GM23338 (cell line): ENCODE results near the gene FAM53A. TPM values are rescaled to one million over a fixed set of nuclear protein-coding genes. Genes with fewer than 3 reads are reported as not detected.
A peak's percentile ranks its signal among the peaks of the same experiment; 100 is the strongest.

Experiments
- ATAC-seq: fragments of 200-7000 bp; cut with Tn5 transposase; 3 replicates; pipeline ENCODE4 v1.9.1; 2020
- DNase-seq: peaks from one replicate; pipeline ENCODE4 v3.0.0-alpha.2; 2015; ENCODE audit warnings: low spot score
- H2AFZ ChIP-seq: fragments of 200-600 bp; sonication (generic); 2 replicates; pipeline ENCODE4 v1.8.0; 2016; ENCODE audit warnings: antibody characterized with exemption, mild to moderate bottlenecking, moderate library complexity
- H3F3A ChIP-seq: fragments of 200-600 bp; sonication (generic); replicated peaks from 2 replicates; pipeline ENCODE4 v1.8.0; 2017; ENCODE audit warnings: antibody characterized with exemption, mixed run types, low read depth
- H3K27ac ChIP-seq: fragments of 200-600 bp; sonication (generic); 2 replicates; pipeline ENCODE4 v1.6.1; 2016; ENCODE audit warnings: low read depth
- H3K27me3 ChIP-seq: fragments of 200-600 bp; sonication (generic); 2 replicates; pipeline ENCODE4 v1.8.0; 2016; ENCODE audit warnings: mild to moderate bottlenecking, mixed run types, moderate library complexity; ENCODE audit not compliant: insufficient read depth
- H3K36me3 ChIP-seq: fragments of 200-600 bp; sonication (generic); 2 replicates; pipeline ENCODE4 v1.8.0; 2016; ENCODE audit warnings: mild to moderate bottlenecking; ENCODE audit not compliant: insufficient read depth
- H3K4me1 ChIP-seq: fragments of 200-600 bp; sonication (generic); 2 replicates; pipeline ENCODE4 v1.8.0; 2016; ENCODE audit warnings: mild to moderate bottlenecking, moderate library complexity; ENCODE audit not compliant: insufficient read depth
- H3K4me2 ChIP-seq: fragments of 200-600 bp; sonication (generic); 2 replicates; pipeline ENCODE4 v1.7.1; 2017; ENCODE audit warnings: mixed run types
- H3K4me3 ChIP-seq: fragments of 200-600 bp; sonication (generic); 2 replicates; pipeline ENCODE4 v1.6.1; 2016; ENCODE audit warnings: mixed run types
- H3K79me2 ChIP-seq: fragments of 200-600 bp; sonication (generic); replicated peaks from 2 replicates; pipeline ENCODE4 v1.8.0; 2017; ENCODE audit warnings: mild to moderate bottlenecking; ENCODE audit not compliant: insufficient read depth
- H3K9me2 ChIP-seq: fragments of 200-600 bp; sonication (generic); 2 replicates; pipeline ENCODE4 v1.8.0; 2017; ENCODE audit not compliant: insufficient read depth
- H4K20me1 ChIP-seq: fragments of 200-600 bp; sonication (generic); replicated peaks from 2 replicates; pipeline ENCODE4 v1.8.0; 2017; ENCODE audit warnings: mild to moderate bottlenecking; ENCODE audit not compliant: insufficient read depth
- H3K27ac Mint-ChIP-seq: 2 replicates; pipeline ENCODE4 v1.8.0; 2020; ENCODE audit warnings: inconsistent platforms, mild to moderate bottlenecking, moderate library complexity, mixed read lengths
- H3K27me3 Mint-ChIP-seq: 3 replicates; pipeline ENCODE4 v1.8.0; 2022; ENCODE audit warnings: low read depth, mild to moderate bottlenecking, moderate library complexity, mixed read lengths, inconsistent platforms; ENCODE audit not compliant: insufficient read depth, poor library complexity
- H3K36me3 Mint-ChIP-seq: 3 replicates; pipeline ENCODE4 v1.8.0; 2021; ENCODE audit warnings: low read depth, mild to moderate bottlenecking, inconsistent platforms, moderate library complexity, mixed read lengths
- H3K4me1 Mint-ChIP-seq: 3 replicates; pipeline ENCODE4 v1.8.0; 2020; ENCODE audit warnings: mild to moderate bottlenecking, inconsistent platforms, mixed read lengths
- H3K4me3 Mint-ChIP-seq: 3 replicates; pipeline ENCODE4 v1.8.0; 2021; ENCODE audit warnings: moderate library complexity, mild to moderate bottlenecking, inconsistent platforms, mixed read lengths
- H3K9me3 Mint-ChIP-seq: 3 replicates; pipeline ENCODE4 v1.8.0; 2020; ENCODE audit warnings: moderate library complexity, mild to moderate bottlenecking, inconsistent platforms, mixed read lengths
- CREB1 ChIP-seq: fragments of 250-450 bp; sonication (Bioruptor Pico); IDR thresholded peaks from 2 replicates; pipeline ENCODE4 v1.5.0; 2020; ENCODE audit warnings: low read depth, mild to moderate bottlenecking, moderate library complexity
- CTCF ChIP-seq, 2 experiments: fragments of 200-600 bp in 1 of 2; sonication (generic) in 1 of 2; conservative IDR thresholded peaks; 2 replicates each; pipeline versions ENCODE4 v1.5.1 to v1.6.1; 2016 to 2017; ENCODE audit warnings: antibody characterized with exemption in 2 of 2, low read depth in 2 of 2, mild to moderate bottlenecking in 2 of 2, moderate library complexity in 1 of 2
- ETS1 ChIP-seq: IDR thresholded peaks from 2 replicates; pipeline ENCODE4 v1.6.1; 2016; ENCODE audit warnings: antibody characterized with exemption
- EZH2 ChIP-seq: fragments of 200-600 bp; sonication (generic); IDR thresholded peaks from one replicate; pipeline ENCODE4 v1.8.0; 2017; ENCODE audit warnings: antibody characterized with exemption, mild to moderate bottlenecking, low read depth; ENCODE audit not compliant: unreplicated experiment
- EZH2phosphoT487 ChIP-seq: fragments of 200-600 bp; sonication (generic); IDR thresholded peaks from one replicate; pipeline ENCODE4 v1.8.1; 2018; ENCODE audit warnings: antibody characterized with exemption; ENCODE audit not compliant: unreplicated experiment
- JUNB ChIP-seq: IDR thresholded peaks from one replicate; pipeline ENCODE4 v1.6.1; 2016; ENCODE audit warnings: antibody characterized with exemption; ENCODE audit not compliant: unreplicated experiment
- NANOG ChIP-seq: IDR thresholded peaks from 2 replicates; pipeline ENCODE4 v1.6.1; 2016; ENCODE audit warnings: antibody characterized with exemption, borderline replicate concordance
- POLR2AphosphoS5 ChIP-seq: IDR thresholded peaks from 2 replicates; pipeline ENCODE4 v1.6.1; 2016; ENCODE audit warnings: antibody characterized with exemption, low read depth
- STAT1 ChIP-seq: IDR thresholded peaks from one replicate; pipeline ENCODE4 v1.6.1; 2016; ENCODE audit warnings: antibody characterized with exemption; ENCODE audit not compliant: unreplicated experiment
- ZNF114 ChIP-seq: fragments of 250-450 bp; sonication (Bioruptor Pico); IDR thresholded peaks from 2 replicates; pipeline ENCODE4 v1.5.0; 2020; ENCODE audit warnings: mild to moderate bottlenecking, moderate library complexity
- ZNF331 ChIP-seq: fragments of 250-450 bp; sonication (Bioruptor Pico); IDR thresholded peaks from 2 replicates; pipeline ENCODE4 v1.5.0; 2020; ENCODE audit warnings: low read depth, mild to moderate bottlenecking, moderate library complexity
- polyA plus RNA-seq: library from polyadenylated mRNA; unstranded; fragments of >200 nt; fragmentation: Nextera tagmentation; extraction: Ambion mirVana; gene quantifications from 2 replicates; pipeline ENCODE4 v1.2.1, GENCODE V29; 2016
- total RNA-seq: library from RNA; depleted of rRNA; stranded (reverse); fragments of >200 nt; shearing (Covaris generic); gene quantifications from 2 replicates; pipeline ENCODE4 v1.2.3, GENCODE V29; 2014
- TF ChIP-seq, protein P1 (sequence below): IDR thresholded peaks from one replicate; pipeline ENCODE4 v1.6.1; 2018; ENCODE audit warnings: antibody characterized with exemption; ENCODE audit not compliant: unreplicated experiment
- TF ChIP-seq, protein P2 (sequence below): fragments of 250-450 bp; sonication (Bioruptor Pico); IDR thresholded peaks from 2 replicates; pipeline ENCODE4 v1.5.0; 2020; ENCODE audit warnings: mild to moderate bottlenecking, moderate library complexity

Gene FAM53A
- total and polyA plus RNA-seq, 2 experiments from 2014 or later, result 1.1 to 3.1 TPM

DNA sequence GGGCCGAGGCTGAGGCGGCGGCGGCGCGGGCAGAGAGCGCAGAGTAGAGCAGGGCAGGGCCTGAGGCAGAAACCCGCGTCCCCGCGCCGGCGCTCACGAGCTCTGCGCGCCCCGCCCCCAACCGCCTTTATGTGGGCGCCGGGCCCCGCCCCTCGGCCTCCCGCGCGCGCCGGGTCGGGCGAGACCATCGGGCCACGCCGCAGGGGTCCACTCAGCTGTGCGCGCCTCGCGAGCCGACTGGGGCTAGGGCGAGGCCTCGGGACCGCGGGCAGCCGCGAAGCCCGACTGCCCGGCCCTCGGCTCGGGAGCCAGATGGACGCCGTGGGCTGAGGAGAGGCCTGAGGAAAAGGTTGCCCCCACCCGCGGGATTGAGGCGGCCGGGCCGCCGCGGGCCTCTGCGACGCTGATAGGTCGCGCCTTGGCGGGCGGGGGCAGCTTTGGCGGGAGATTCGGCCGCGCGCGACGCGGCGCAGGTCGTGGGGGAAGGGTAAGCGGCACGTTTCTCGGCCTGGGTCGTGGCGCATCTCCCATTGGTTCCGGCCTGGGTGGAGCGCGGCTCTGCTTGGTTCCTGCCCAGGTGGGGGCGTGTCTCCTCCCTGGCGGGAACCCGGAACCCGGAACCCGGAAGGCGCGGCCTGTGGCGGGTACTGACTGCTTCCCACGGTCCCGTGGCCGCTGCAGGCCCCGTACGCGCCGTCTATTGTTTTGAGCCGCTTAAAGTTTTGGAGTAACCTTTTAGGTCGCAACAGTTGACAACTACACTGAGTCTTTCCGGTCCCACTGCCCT lies 28.3 kb upstream of the FAM53A start, which contains the start of gene SLBP:
SLBP (minus strand) TSS at position 104 of the 787 bp plus-strand sequence. CDS start 131 bp downstream, outside the sequence.
- H3K27ac Mint-ChIP-seq, result peak within 1 kb of the TSS; percentile 95
- peak within 1 kb of the TSS; percentile 92 for H3K4me3 Mint-ChIP-seq
- H3K27me3 Mint-ChIP-seq, result peaks cover 18% of the 10 kb centered on the region
- peaks cover 23% of the 10 kb centered on the region for H3K4me1 Mint-ChIP-seq
- Histone ChIP-seq H3K27me3 (no peaks in the 10 kb centered on the region), H3K79me2 (peaks cover 51% of the 10 kb centered on the region), H3K9me2 (no peaks in the 10 kb centered on the region), H4K20me1 (peaks cover 30% of the 10 kb centered on the region), H3K4me2 (peak within 1 kb of the TSS; percentile 98), H2AFZ (peak within 1 kb of the TSS; percentile 94), H3K27ac (peak within 1 kb of the TSS; percentile 81), H3F3A (peaks cover 14% of the 10 kb centered on the region), H3K4me1 (peaks cover 9% of the 10 kb centered on the region; the same call in 1 of the 2 replicates), H3K4me3 (peak within 1 kb of the TSS; percentile 89), H3K36me3 (0 out of 2 replicates have a peak, but pooled peaks cover 4% of the 10 kb centered on the region)
- TF ChIP-seq, protein P1, sequence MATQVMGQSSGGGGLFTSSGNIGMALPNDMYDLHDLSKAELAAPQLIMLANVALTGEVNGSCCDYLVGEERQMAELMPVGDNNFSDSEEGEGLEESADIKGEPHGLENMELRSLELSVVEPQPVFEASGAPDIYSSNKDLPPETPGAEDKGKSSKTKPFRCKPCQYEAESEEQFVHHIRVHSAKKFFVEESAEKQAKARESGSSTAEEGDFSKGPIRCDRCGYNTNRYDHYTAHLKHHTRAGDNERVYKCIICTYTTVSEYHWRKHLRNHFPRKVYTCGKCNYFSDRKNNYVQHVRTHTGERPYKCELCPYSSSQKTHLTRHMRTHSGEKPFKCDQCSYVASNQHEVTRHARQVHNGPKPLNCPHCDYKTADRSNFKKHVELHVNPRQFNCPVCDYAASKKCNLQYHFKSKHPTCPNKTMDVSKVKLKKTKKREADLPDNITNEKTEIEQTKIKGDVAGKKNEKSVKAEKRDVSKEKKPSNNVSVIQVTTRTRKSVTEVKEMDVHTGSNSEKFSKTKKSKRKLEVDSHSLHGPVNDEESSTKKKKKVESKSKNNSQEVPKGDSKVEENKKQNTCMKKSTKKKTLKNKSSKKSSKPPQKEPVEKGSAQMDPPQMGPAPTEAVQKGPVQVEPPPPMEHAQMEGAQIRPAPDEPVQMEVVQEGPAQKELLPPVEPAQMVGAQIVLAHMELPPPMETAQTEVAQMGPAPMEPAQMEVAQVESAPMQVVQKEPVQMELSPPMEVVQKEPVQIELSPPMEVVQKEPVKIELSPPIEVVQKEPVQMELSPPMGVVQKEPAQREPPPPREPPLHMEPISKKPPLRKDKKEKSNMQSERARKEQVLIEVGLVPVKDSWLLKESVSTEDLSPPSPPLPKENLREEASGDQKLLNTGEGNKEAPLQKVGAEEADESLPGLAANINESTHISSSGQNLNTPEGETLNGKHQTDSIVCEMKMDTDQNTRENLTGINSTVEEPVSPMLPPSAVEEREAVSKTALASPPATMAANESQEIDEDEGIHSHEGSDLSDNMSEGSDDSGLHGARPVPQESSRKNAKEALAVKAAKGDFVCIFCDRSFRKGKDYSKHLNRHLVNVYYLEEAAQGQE, result no peak
- TF ChIP-seq, protein P2, sequence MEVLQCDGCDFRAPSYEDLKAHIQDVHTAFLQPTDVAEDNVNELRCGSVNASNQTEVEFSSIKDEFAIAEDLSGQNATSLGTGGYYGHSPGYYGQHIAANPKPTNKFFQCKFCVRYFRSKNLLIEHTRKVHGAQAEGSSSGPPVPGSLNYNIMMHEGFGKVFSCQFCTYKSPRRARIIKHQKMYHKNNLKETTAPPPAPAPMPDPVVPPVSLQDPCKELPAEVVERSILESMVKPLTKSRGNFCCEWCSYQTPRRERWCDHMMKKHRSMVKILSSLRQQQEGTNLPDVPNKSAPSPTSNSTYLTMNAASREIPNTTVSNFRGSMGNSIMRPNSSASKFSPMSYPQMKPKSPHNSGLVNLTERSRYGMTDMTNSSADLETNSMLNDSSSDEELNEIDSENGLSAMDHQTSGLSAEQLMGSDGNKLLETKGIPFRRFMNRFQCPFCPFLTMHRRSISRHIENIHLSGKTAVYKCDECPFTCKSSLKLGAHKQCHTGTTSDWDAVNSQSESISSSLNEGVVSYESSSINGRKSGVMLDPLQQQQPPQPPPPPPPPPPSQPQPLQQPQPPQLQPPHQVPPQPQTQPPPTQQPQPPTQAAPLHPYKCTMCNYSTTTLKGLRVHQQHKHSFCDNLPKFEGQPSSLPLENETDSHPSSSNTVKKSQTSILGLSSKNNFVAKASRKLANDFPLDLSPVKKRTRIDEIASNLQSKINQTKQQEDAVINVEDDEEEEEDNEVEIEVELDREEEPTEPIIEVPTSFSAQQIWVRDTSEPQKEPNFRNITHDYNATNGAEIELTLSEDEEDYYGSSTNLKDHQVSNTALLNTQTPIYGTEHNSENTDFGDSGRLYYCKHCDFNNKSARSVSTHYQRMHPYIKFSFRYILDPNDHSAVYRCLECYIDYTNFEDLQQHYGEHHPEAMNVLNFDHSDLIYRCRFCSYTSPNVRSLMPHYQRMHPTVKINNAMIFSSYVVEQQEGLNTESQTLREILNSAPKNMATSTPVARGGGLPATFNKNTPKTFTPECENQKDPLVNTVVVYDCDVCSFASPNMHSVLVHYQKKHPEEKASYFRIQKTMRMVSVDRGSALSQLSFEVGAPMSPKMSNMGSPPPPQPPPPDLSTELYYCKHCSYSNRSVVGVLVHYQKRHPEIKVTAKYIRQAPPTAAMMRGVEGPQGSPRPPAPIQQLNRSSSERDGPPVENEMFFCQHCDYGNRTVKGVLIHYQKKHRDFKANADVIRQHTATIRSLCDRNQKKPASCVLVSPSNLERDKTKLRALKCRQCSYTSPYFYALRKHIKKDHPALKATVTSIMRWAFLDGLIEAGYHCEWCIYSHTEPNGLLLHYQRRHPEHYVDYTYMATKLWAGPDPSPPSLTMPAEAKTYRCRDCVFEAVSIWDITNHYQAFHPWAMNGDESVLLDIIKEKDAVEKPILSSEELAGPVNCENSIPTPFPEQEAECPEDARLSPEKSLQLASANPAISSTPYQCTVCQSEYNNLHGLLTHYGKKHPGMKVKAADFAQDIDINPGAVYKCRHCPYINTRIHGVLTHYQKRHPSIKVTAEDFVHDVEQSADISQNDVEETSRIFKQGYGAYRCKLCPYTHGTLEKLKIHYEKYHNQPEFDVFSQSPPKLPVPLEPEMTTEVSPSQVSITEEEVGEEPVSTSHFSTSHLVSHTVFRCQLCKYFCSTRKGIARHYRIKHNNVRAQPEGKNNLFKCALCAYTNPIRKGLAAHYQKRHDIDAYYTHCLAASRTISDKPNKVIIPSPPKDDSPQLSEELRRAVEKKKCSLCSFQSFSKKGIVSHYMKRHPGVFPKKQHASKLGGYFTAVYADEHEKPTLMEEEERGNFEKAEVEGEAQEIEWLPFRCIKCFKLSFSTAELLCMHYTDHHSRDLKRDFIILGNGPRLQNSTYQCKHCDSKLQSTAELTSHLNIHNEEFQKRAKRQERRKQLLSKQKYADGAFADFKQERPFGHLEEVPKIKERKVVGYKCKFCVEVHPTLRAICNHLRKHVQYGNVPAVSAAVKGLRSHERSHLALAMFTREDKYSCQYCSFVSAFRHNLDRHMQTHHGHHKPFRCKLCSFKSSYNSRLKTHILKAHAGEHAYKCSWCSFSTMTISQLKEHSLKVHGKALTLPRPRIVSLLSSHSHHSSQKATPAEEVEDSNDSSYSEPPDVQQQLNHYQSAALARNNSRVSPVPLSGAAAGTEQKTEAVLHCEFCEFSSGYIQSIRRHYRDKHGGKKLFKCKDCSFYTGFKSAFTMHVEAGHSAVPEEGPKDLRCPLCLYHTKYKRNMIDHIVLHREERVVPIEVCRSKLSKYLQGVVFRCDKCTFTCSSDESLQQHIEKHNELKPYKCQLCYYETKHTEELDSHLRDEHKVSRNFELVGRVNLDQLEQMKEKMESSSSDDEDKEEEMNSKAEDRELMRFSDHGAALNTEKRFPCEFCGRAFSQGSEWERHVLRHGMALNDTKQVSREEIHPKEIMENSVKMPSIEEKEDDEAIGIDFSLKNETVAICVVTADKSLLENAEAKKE (CRISPR knock-in tag), result no peak
- TF ChIP-seq EZH2 (no peak), ZNF114 (CRISPR knock-in tag) (no peak), CTCF (conservative IDR thresholded peaks at IDR 0.05; ENCODE audit: low read depth in 2 of 2) (no peak), NANOG (no peak), EZH2phosphoT487 (no peak), STAT1 (no peak), POLR2AphosphoS5 (peak; percentile 52; the same call in 1 of the 2 replicates), JUNB (no peak), CREB1 (CRISPR knock-in tag) (peak; percentile 51; the same call in 1 of the 2 replicates), ETS1 (peak; percentile 30), ZNF331 (CRISPR knock-in tag) (no peak)
- ATAC-seq (peak; percentile 82), DNase-seq (peak; percentile 94)
- peaks cover 34% of the 10 kb centered on the region for H3K36me3 Mint-ChIP-seq
- no peaks in the 10 kb centered on the region for H3K9me3 Mint-ChIP-seq
